ENCODE measurements around the gene LONRF2. TPM values are rescaled to one million over a fixed set of nuclear protein-coding genes. Genes with fewer than 3 reads are reported as not detected.

Gene LONRF2
- polyA plus RNA-seq, 1 donor (not counting 4 experiments of a cell fraction or from before 2014, with no cell fraction given) = not detected

DNA sequence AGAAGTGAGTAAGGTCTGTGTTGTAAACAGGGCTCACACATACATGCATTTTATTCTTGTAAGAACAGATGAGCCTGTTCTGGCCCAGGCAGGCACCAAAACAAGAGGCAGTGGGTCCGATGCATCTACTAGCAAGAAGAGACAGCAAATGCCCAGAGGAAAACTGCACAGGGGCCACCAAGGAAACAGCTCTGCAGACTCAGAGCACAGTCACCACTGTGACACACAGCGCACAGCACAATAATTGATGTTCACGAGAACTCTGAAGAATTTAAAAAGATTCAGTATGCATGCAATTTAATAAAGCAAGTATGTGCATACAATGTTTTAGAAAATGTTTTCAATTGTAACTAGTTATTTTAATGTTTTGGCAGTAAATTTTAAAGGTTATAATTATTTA lies 24.8 kb downstream of the LONRF2 start:
- Histone ChIP-seq H3K9ac (ENCODE audit: control insufficient read depth, extremely low read depth, insufficient read depth, low read length) (no peak overlapping the region), H3K9me1 (ENCODE audit: control insufficient read depth, extremely low read depth, insufficient read depth, low read length) (no peaks in the 10 kb centered on the region), H3K27ac (ENCODE audit: control insufficient read depth, insufficient read depth, low read length) (no peak overlapping the region), H3K4me2 (ENCODE audit: control insufficient read depth, extremely low read depth, insufficient read depth, low read depth, low read length) (no peak overlapping the region), H3K9me3 (ENCODE audit: control insufficient read depth, low read depth, low read length) (no peaks in the 10 kb centered on the region), H2AFZ (ENCODE audit: control insufficient read depth, low read length) (no peak overlapping the region), H4K20me1 (ENCODE audit: control insufficient read depth, extremely low read depth, insufficient read depth, low read length) (no peaks in the 10 kb centered on the region), H3K79me2 (ENCODE audit: control insufficient read depth, insufficient read depth, low read length) (no peaks in the 10 kb centered on the region), H3K36me3 (ENCODE audit: control insufficient read depth in 2 of 2, extremely low read depth in 1 of 2, insufficient read depth in 2 of 2, low read length in 2 of 2) (no peaks in the 10 kb centered on the region), H3K4me1 (ENCODE audit: control insufficient read depth, extremely low read depth, insufficient read depth, low read length) (no peaks in the 10 kb centered on the region), H3K27me3 (ENCODE audit: control insufficient read depth, extremely low read depth, insufficient read depth, low read length) (no peaks in the 10 kb centered on the region), H3K4me3 (ENCODE audit: control insufficient read depth in 2 of 3, extremely low read depth in 1 of 3, insufficient read depth in 2 of 3, low read depth in 1 of 3, low read length in 3 of 3) (no peak overlapping the region)
- dilution Hi-C loops (cut with MboI; ENCODE audit: extremely low pct_ligation_motif_present, low sequenced_read_pairs) = no loop called here
- TF ChIP-seq EZH2 (IDR thresholded peaks at IDR 0.05; ENCODE audit: low read length) = no peak
- TF ChIP-seq, protein P1, sequence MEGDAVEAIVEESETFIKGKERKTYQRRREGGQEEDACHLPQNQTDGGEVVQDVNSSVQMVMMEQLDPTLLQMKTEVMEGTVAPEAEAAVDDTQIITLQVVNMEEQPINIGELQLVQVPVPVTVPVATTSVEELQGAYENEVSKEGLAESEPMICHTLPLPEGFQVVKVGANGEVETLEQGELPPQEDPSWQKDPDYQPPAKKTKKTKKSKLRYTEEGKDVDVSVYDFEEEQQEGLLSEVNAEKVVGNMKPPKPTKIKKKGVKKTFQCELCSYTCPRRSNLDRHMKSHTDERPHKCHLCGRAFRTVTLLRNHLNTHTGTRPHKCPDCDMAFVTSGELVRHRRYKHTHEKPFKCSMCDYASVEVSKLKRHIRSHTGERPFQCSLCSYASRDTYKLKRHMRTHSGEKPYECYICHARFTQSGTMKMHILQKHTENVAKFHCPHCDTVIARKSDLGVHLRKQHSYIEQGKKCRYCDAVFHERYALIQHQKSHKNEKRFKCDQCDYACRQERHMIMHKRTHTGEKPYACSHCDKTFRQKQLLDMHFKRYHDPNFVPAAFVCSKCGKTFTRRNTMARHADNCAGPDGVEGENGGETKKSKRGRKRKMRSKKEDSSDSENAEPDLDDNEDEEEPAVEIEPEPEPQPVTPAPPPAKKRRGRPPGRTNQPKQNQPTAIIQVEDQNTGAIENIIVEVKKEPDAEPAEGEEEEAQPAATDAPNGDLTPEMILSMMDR (optimal IDR thresholded peaks at IDR 0.05 in 1 of 3, IDR thresholded peaks at IDR 0.05 in 1 of 3, conservative IDR thresholded peaks at IDR 0.05 in 1 of 3; ENCODE audit: extremely low read depth in 1 of 3, insufficient read depth in 2 of 3, low read length in 3 of 3) = no peak
- no peak for DNase-seq (ENCODE audit: low read depth, low spot score)
- no peak for FAIRE-seq

DNA sequence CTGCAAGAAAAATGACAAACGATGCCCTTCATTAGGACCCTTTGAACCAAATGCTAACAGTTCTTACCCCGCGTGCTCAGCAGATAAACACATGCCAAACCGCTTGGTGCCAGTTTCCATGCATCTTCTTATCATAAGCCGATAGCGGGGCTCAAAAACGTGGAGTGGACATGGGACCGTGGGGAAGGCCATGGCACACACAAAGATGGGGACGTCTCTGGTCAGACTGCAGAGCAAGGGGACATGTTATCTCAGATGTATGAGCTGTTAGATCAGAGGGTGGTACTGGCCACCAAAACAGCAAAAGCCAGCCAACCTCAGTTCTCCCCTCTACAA lies 28.2 kb downstream of the LONRF2 start:
- dilution Hi-C loops (cut with MboI; ENCODE audit: extremely low pct_ligation_motif_present, low sequenced_read_pairs) = no loop called here
- TF ChIP-seq, protein P1 (optimal IDR thresholded peaks at IDR 0.05 in 1 of 3, IDR thresholded peaks at IDR 0.05 in 1 of 3, conservative IDR thresholded peaks at IDR 0.05 in 1 of 3; ENCODE audit: extremely low read depth in 1 of 3, insufficient read depth in 2 of 3, low read length in 3 of 3) = no peak
- no peak for TF ChIP-seq EZH2 (IDR thresholded peaks at IDR 0.05; ENCODE audit: low read length)
- H3K9me1 ChIP-seq (ENCODE audit: control insufficient read depth, extremely low read depth, insufficient read depth, low read length) = no peaks in the 10 kb centered on the region
- no peak for FAIRE-seq
- H3K4me1 ChIP-seq (ENCODE audit: control insufficient read depth, extremely low read depth, insufficient read depth, low read length) = peaks cover 9% of the 10 kb centered on the region
- H3K79me2 ChIP-seq (ENCODE audit: control insufficient read depth, insufficient read depth, low read length) = no peaks in the 10 kb centered on the region
- H3K27me3 ChIP-seq (ENCODE audit: control insufficient read depth, extremely low read depth, insufficient read depth, low read length) = no peaks in the 10 kb centered on the region
- no peak overlapping the region for H3K4me3 ChIP-seq (ENCODE audit: control insufficient read depth in 2 of 3, extremely low read depth in 1 of 3, insufficient read depth in 2 of 3, low read depth in 1 of 3, low read length in 3 of 3)
- H3K4me2 ChIP-seq (ENCODE audit: control insufficient read depth, extremely low read depth, insufficient read depth, low read depth, low read length) = no peak overlapping the region
- no peaks in the 10 kb centered on the region for H3K36me3 ChIP-seq (ENCODE audit: control insufficient read depth in 2 of 2, extremely low read depth in 1 of 2, insufficient read depth in 2 of 2, low read length in 2 of 2)
- H2AFZ ChIP-seq (ENCODE audit: control insufficient read depth, low read length) = no peak overlapping the region
- H3K27ac ChIP-seq (ENCODE audit: control insufficient read depth, insufficient read depth, low read length) = no peak overlapping the region
- no peak for DNase-seq (ENCODE audit: low read depth, low spot score)
- no peak overlapping the region for H3K9ac ChIP-seq (ENCODE audit: control insufficient read depth, extremely low read depth, insufficient read depth, low read length)
- H3K9me3 ChIP-seq (ENCODE audit: control insufficient read depth, low read depth, low read length) = no peaks in the 10 kb centered on the region
- H4K20me1 ChIP-seq (ENCODE audit: control insufficient read depth, extremely low read depth, insufficient read depth, low read length) = no peaks in the 10 kb centered on the region

All from keratinocyte (primary cell).